Measurements from ENCODE around the gene SLC44A3.

SLC44A3 gene

DNA sequence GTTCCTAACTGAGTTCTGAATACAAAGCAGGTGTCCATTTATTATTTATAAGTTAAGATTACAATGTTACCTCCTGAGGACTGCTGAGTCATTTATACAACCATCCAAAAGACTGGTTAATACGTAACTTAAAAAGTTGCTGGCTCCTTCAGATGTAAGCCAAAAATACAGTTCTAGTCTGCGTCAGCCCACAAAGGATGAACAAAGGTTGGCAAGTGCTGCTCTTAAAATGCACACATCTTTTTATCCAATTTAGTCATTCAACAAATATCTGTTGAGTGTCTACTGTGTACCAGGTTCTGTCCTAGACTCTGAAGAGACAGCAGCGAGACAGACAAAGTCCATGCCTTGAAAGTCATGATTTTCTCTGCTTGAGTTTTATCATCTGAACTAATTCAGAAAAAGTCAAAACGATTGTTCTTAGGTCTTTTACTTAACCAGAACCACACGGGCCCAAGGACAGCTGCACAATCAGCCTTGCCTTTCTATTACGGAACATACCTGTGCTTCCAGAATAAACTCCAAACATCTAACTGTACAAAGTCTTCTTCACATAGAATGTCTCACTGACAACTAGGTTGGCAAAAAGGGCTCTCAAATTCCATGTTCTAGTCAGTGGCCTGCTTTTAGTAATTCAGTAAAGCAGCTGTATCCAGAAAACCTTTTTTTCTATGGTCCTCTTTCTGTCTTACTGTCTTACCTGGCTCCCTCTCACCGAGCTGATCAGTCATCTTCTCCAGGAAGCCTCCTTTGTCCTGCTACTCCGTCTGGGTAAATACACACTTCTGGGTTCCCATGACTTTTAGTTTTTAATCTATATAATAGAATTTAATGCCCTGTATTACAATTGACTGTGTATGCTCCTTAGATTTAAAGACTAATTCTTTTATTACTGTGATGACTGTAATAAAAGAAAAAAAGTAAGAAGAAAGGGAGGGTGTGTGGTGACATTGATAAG, 122.3 kb downstream of the SLC44A3 start:
- TF ChIP-seq, protein P1, sequence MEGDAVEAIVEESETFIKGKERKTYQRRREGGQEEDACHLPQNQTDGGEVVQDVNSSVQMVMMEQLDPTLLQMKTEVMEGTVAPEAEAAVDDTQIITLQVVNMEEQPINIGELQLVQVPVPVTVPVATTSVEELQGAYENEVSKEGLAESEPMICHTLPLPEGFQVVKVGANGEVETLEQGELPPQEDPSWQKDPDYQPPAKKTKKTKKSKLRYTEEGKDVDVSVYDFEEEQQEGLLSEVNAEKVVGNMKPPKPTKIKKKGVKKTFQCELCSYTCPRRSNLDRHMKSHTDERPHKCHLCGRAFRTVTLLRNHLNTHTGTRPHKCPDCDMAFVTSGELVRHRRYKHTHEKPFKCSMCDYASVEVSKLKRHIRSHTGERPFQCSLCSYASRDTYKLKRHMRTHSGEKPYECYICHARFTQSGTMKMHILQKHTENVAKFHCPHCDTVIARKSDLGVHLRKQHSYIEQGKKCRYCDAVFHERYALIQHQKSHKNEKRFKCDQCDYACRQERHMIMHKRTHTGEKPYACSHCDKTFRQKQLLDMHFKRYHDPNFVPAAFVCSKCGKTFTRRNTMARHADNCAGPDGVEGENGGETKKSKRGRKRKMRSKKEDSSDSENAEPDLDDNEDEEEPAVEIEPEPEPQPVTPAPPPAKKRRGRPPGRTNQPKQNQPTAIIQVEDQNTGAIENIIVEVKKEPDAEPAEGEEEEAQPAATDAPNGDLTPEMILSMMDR (IDR thresholded peaks at IDR 0.05; ENCODE audit: low read depth, low read length, missing control alignments), result no peak
- no peak overlapping the region for H3K4me3 ChIP-seq (ENCODE audit: low read depth, low read length)
- no peak for DNase-seq (ENCODE audit: low read depth)
